Prostate gland (tissue), 2 donors: ENCODE results near the gene SLC25A48. TPM values are rescaled to one million over a fixed set of nuclear protein-coding genes. Genes with fewer than 3 reads are reported as not detected.

ENCODE experiments used
- DNase-seq: peaks from one replicate; pipeline ENCODE4 v3.0.0-alpha.2; 2019; ENCODE audit warnings: low spot score
- H3K27ac ChIP-seq, 2 donors: fragments of 200-600 bp; sonication (generic); 2 replicates each; pipeline ENCODE4 v1.5.1; 2017 to 2019
- H3K27me3 ChIP-seq: fragments of 200-600 bp; sonication (generic); replicated peaks from 2 replicates; pipeline ENCODE4 v1.5.1; 2019; ENCODE audit not compliant: insufficient read depth
- H3K36me3 ChIP-seq, 2 donors: fragments of 200-600 bp; sonication (generic); 1 replicate in 1 of 2; 2 replicates in 1 of 2; pipeline versions ENCODE4 v1.5.1 to v1.8.1; 2017 to 2019
- H3K4me1 ChIP-seq: fragments of 200-600 bp; sonication (generic); replicated peaks from 2 replicates; pipeline ENCODE4 v1.5.1; 2019
- H3K4me3 ChIP-seq, 2 donors: fragments of 200-600 bp; sonication (generic); 2 replicates each; pipeline ENCODE4 v1.5.1; 2017 to 2019
- H3K9me3 ChIP-seq: fragments of 200-600 bp; sonication (generic); 2 replicates; pipeline ENCODE4 v1.5.1; 2017
- POLR2A ChIP-seq: fragments of 450-650 bp; IDR thresholded peaks from one replicate; pipeline ENCODE4 v1.6.1; 2016; ENCODE audit warnings: antibody characterized with exemption, mild to moderate bottlenecking
- POLR2AphosphoS5 ChIP-seq: sonication (generic); formaldehyde crosslinking; IDR thresholded peaks from one replicate; pipeline ENCODE4 v1.6.1; 2017; ENCODE audit warnings: antibody characterized with exemption
- WGBS: methylation state at CpG from one replicate; pipeline ENCODE4 v1.1.5; 2018; 5-methylcytosine and 5-hydroxymethylcytosine counted together
- intact Hi-C: fragments of 100-400 bp; cut with DNase I; formaldehyde crosslinking; loops from one replicate; pipeline ENCODE4 v1.14.2; 2022
- total RNA-seq, 2 donors: library from RNA; depleted of rRNA; stranded (reverse); fragments of >200 nt; gene quantifications; one replicate each; pipeline ENCODE4 v1.1.0, GENCODE V29; 2016
- TF ChIP-seq, protein P1 (sequence below), 4 experiments: fragments of 200-600 bp in 2 of 4; fragments of 450-650 bp in 2 of 4; sonication (generic) in 2 of 4; IDR thresholded peaks; 1 replicate in 3 of 4; 2 replicates in 1 of 4; pipeline ENCODE4 v1.5.1; 2016 to 2019; ENCODE audit warnings: antibody characterized with exemption in 4 of 4, mild to moderate bottlenecking in 2 of 4, moderate library complexity in 2 of 4

The SLC25A48 gene
- total RNA-seq, 2 donors from 2014 or later = 0.77 to 0.85 TPM

DNA sequence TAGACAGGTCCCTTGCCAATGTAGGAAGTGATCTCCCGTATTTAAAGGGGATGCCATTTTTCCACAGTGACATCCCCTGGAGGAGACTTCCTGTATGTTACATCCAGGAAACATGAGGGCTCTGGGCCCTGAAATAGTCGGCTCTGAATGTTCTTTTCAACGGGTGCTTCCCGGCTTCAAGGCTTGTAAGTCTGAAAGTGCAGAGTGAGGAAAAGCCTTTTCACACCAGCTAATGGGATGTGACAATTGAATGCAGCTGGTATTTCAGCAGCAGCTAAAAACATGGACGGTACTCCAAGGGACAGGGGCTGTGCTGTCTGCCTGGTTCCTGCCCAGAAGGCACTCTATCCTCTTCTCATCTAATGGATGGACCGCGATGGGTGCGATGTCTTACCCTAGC, 59.8 kb downstream of the SLC25A48 start:
- intact Hi-C loops = no loop called here
- 62% methylated on average over 8 of the region's 8 CpGs for WGBS
- Histone ChIP-seq H3K9me3 (no peaks in the 10 kb centered on the region), H3K36me3 (no peaks in the 10 kb centered on the region), H3K4me1 (no peaks in the 10 kb centered on the region), H3K27ac (no peak overlapping the region), H3K27me3 (no peaks in the 10 kb centered on the region), H3K4me3 (no peak overlapping the region)
- TF ChIP-seq, protein P1, sequence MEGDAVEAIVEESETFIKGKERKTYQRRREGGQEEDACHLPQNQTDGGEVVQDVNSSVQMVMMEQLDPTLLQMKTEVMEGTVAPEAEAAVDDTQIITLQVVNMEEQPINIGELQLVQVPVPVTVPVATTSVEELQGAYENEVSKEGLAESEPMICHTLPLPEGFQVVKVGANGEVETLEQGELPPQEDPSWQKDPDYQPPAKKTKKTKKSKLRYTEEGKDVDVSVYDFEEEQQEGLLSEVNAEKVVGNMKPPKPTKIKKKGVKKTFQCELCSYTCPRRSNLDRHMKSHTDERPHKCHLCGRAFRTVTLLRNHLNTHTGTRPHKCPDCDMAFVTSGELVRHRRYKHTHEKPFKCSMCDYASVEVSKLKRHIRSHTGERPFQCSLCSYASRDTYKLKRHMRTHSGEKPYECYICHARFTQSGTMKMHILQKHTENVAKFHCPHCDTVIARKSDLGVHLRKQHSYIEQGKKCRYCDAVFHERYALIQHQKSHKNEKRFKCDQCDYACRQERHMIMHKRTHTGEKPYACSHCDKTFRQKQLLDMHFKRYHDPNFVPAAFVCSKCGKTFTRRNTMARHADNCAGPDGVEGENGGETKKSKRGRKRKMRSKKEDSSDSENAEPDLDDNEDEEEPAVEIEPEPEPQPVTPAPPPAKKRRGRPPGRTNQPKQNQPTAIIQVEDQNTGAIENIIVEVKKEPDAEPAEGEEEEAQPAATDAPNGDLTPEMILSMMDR (IDR thresholded peaks at IDR 0.05) = no peak
- TF ChIP-seq POLR2AphosphoS5 (no peak), POLR2A (no peak)
- no peak for DNase-seq

DNA sequence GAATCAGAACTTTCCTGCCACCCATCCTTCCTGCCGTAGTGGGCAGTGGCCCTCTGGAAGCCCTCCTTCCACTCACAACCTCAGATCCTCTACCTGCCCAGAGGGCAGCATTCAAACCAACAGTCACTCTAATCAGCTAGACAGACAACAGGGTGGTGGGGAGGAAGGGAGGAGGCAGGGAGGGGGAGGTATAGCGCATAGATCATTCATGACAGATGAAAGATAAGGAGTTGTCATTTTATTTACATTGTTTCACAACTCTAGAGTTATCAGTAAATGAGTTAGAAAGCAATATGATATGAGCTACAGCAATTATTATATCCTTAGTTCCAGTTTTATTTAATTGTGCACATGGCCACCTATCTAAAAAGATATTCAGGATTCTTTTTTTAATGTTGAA, 60.3 kb downstream of the SLC25A48 start:
- no peak for DNase-seq
- WGBS = 72% methylated on average over 2 of the region's 2 CpGs
- no peaks in the 10 kb centered on the region for H3K9me3 ChIP-seq
- no peak for TF ChIP-seq POLR2AphosphoS5
- TF ChIP-seq, protein P1 (IDR thresholded peaks at IDR 0.05) = no peak
- TF ChIP-seq POLR2A = no peak
- no peaks in the 10 kb centered on the region for H3K27me3 ChIP-seq
- intact Hi-C loops = no loop called here
- no peaks in the 10 kb centered on the region for H3K36me3 ChIP-seq
- no peak overlapping the region for H3K4me3 ChIP-seq
- H3K4me1 ChIP-seq = no peaks in the 10 kb centered on the region
- H3K27ac ChIP-seq = no peak overlapping the region

DNA sequence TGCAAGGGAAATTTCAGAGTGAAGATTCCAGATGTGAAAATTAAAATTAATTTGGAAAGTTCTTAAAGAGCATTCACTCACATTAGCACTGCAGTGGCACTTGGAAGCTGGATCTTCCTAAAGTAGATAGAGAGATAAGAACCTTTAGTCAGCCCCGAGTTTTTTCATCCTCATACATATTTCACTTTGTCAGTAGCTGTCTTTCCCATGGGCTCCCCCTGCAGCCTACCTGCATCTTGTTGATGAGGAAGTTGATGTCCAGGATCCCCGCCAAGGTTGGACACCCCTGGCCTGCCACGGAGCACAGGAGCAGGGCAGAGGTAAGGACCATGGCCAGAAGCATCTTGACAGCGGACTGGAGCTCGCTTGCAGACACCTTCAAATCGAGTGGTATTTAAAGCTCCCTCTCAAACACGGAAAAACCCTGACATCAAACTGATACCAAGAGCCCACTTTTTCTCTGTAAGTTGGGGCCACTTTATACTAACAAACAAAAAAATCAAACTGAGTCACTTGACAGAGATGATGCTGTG, 61.1 kb downstream of the SLC25A48 start, which contains the start of gene IL9:
Gene IL9, minus strand, starts transcription at position 368 of the 533 bp plus-strand sequence. Its CDS starts 25 bp downstream, at position 343.
- 44% methylated on average over 7 of the region's 7 CpGs for WGBS
- DNase-seq = no peak
- H3K27ac ChIP-seq = no peak within 1 kb of the TSS
- H3K36me3 ChIP-seq = no peaks in the 10 kb centered on the region
- TF ChIP-seq, protein P1 (IDR thresholded peaks at IDR 0.05) = no peak
- TF ChIP-seq POLR2A (no peak), POLR2AphosphoS5 (no peak)
- H3K4me1 ChIP-seq = no peaks in the 10 kb centered on the region
- no peaks in the 10 kb centered on the region for H3K9me3 ChIP-seq
- H3K27me3 ChIP-seq = no peaks in the 10 kb centered on the region
- intact Hi-C loops = no loop called here
- H3K4me3 ChIP-seq = no peak within 1 kb of the TSS

DNA sequence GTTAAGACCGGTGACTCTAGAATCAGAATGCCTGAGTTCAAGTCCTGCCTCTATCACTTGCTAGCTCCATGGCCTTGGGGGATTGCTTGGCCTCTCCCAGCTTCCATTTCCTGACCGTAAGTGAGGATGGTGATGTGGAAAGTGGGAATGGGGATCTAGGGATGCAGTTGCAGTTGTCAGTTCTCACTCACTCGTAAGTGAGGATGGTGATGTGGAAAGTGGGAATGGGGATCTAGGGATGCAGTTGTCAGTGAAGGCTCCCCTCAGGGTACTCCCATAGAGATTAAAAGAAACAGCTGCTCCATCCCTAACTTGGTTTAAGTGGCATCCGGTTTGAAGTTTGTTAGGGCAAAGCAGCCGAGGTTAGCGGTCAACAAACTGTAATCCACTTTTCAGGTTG, 64.2 kb downstream of the SLC25A48 start:
- H3K4me1 ChIP-seq = no peaks in the 10 kb centered on the region
- TF ChIP-seq POLR2A (no peak), POLR2AphosphoS5 (no peak)
- TF ChIP-seq, protein P1 (IDR thresholded peaks at IDR 0.05) = no peak
- DNase-seq = no peak
- H3K4me3 ChIP-seq = no peak overlapping the region
- whole genome bisulfite sequencing = 95% methylated on average over 6 of the region's 6 CpGs
- H3K36me3 ChIP-seq = no peaks in the 10 kb centered on the region
- no peaks in the 10 kb centered on the region for H3K27me3 ChIP-seq
- H3K27ac ChIP-seq = no peak overlapping the region
- intact Hi-C loops = no loop called here
- no peaks in the 10 kb centered on the region for H3K9me3 ChIP-seq

DNA sequence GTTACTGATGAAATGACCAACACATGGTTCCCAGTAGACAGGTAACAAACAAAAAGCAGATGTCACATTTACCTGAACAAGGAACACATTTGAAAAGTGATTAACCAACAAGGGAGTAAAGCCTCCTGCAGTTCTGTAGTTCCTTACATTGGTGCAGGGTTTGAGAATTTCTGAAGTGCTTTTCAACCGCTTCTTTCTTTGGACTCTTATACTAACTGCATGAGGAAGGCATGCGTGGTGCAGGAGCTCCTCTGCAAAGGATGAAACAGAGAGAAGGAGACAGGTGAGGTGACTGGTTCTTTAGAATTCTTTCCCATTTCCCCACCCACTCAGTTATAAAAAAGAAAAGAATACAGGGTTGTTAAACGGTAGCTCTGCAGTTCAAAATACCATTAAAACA, 65.8 kb downstream of the SLC25A48 start:
- Histone ChIP-seq H3K4me1 (no peaks in the 10 kb centered on the region), H3K27me3 (no peaks in the 10 kb centered on the region), H3K27ac (no peak overlapping the region), H3K36me3 (no peaks in the 10 kb centered on the region), H3K4me3 (no peak overlapping the region), H3K9me3 (no peaks in the 10 kb centered on the region)
- no peak for TF ChIP-seq POLR2A
- TF ChIP-seq, protein P1 (IDR thresholded peaks at IDR 0.05) = no peak
- no peak for TF ChIP-seq POLR2AphosphoS5
- WGBS = 43% methylated on average over 3 of the region's 3 CpGs
- no peak for DNase-seq
- intact Hi-C loops = no loop called here
